GM12891 (cell line): ENCODE results near the gene GON4L.
"Not testable (repeated sequence)": the region's sequence is repeated elsewhere in the genome, so short reads cannot be mapped to it uniquely, and the experiment has no call there.

Experiments
- DNase-seq: peaks from one replicate; pipeline ENCODE4 v3.0.0; 2011; ENCODE audit warnings: low spot score; ENCODE audit not compliant: insufficient read length
- FAIRE-seq: peaks from 2 replicates; lab custom pipeline; 2011; peaks lifted over from hg19 to GRCh38; lab: Jason Lieb, UNC
- PAX5 ChIP-seq: IDR thresholded peaks from 2 replicates; pipeline ENCODE4 v1.6.1; 2011; ENCODE audit warnings: low read length, moderate library complexity, mild to moderate bottlenecking; ENCODE audit not compliant: insufficient read depth, severe bottlenecking
- POLR2A ChIP-seq: IDR thresholded peaks from 2 replicates; pipeline ENCODE4 v1.6.1; 2011; ENCODE audit warnings: low read depth, low read length, control low read depth
- POLR2AphosphoS5 ChIP-seq: IDR thresholded peaks from 2 replicates; pipeline ENCODE4 v1.6.1; 2011; ENCODE audit warnings: low read depth, low read length, control low read depth
- POU2F2 ChIP-seq: IDR thresholded peaks from 2 replicates; pipeline ENCODE4 v1.6.1; 2011; ENCODE audit warnings: low read depth, mild to moderate bottlenecking, control low read depth, low read length, moderate library complexity
- SPI1 ChIP-seq: IDR thresholded peaks from 2 replicates; pipeline ENCODE4 v1.6.1; 2011; ENCODE audit warnings: low read depth, low read length, control low read depth
- TAF1 ChIP-seq: IDR thresholded peaks from 2 replicates; pipeline ENCODE4 v1.6.1; 2011; ENCODE audit warnings: low read depth, low read length, control low read depth

GON4L gene

GRCh38 chr1:155760751-155761475 lies 96.1 kb downstream of the GON4L start:
- TF ChIP-seq POLR2AphosphoS5 (no peak), POU2F2 (no peak), TAF1 (no peak)
- FAIRE-seq (no peak), DNase-seq (no peak)

- no peak for TF ChIP-seq POU2F2
- no peak for TF ChIP-seq POLR2A
- TF ChIP-seq TAF1 = no peak
- TF ChIP-seq SPI1 = no peak
- FAIRE-seq (no peak), DNase-seq (no peak)
Observed at GRCh38 chr1:155759966-155760630, 96.9 kb downstream of the GON4L start.

GRCh38 chr1:155759017-155759416 lies 98.0 kb downstream of the GON4L start:
- not testable (repeated sequence) for DNase-seq, FAIRE-seq

GRCh38 chr1:155748141-155748540 lies 108.9 kb downstream of the GON4L start:
- 0 out of 2 replicates have a peak, but pooled peaks have one; percentile 46 for TF ChIP-seq POLR2AphosphoS5
- not testable (repeated sequence) for FAIRE-seq, DNase-seq

- FAIRE-seq, DNase-seq: not testable (repeated sequence)
Observed at GRCh38 chr1:155747586-155747985, 109.4 kb downstream of the GON4L start.

- peak; percentile 56 for DNase-seq
- peak; percentile 93 for TF ChIP-seq POLR2A
- TF ChIP-seq SPI1 = 0 out of 2 replicates have a peak, but pooled peaks have one; percentile 9
- TF ChIP-seq POLR2AphosphoS5 = peak; percentile 86
- peak; percentile 65; the same call in 1 of the 2 replicates for TF ChIP-seq TAF1
- peak; percentile 59; the same call in 1 of the 2 replicates for TF ChIP-seq POU2F2
- peak; percentile 99 for FAIRE-seq
Observed at GRCh38 chr1:155745284-155746228, 111.5 kb downstream of the GON4L start.

GRCh38 chr1:155744711-155745283 lies 112.2 kb downstream of the GON4L start:
- FAIRE-seq = no peak
- TF ChIP-seq POLR2AphosphoS5 = no peak
- no peak for TF ChIP-seq POLR2A
- TF ChIP-seq SPI1 = no peak
- TF ChIP-seq TAF1 = no peak
- no peak for TF ChIP-seq PAX5
- no peak for TF ChIP-seq POU2F2
- DNase-seq = no peak

- no peak for TF ChIP-seq POLR2A
- TF ChIP-seq PAX5 = no peak
- TF ChIP-seq SPI1 = no peak
- TF ChIP-seq TAF1 = no peak
- TF ChIP-seq POU2F2 = no peak
- no peak for TF ChIP-seq POLR2AphosphoS5
- FAIRE-seq = no peak
- no peak for DNase-seq
Observed at GRCh38 chr1:155741908-155742307, 115.1 kb downstream of the GON4L start.

- FAIRE-seq (no peak), DNase-seq (no peak)
- TF ChIP-seq TAF1 (no peak), PAX5 (no peak), POLR2A (no peak)
Observed at GRCh38 chr1:155740995-155741394, 116.0 kb downstream of the GON4L start.
